ENCODE data around the gene ATXN2L. TPM values are rescaled to one million over a fixed set of nuclear protein-coding genes. Genes with fewer than 3 reads are reported as not detected.

ATXN2L gene
- total and polyA plus RNA-seq, 10 of the 15 experiments (the other 5 are each of a cell fraction or from before 2014, with no cell fraction given) = 3.5 to 210 (median 61.1) TPM

DNA sequence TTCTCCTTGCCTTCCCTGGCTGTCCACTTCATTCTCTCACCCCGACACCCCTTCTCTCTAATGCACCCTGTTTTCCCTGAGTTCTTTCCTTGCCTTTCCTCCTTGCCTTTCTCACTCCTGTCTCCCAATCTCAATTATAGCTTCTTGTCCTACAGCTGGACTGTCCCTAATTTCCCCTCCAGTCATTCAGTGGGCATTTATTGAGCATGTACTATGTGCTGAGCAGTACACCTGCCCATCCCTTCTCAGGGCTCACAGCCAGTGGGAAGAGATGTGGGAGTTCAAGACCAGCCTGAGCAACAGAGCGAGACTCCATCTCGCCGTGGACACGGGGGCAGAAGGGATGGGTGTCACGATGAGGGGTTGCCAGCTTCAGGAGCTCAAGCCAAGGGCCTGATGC lies 61.2 kb downstream of the ATXN2L start:
- Histone ChIP-seq H3K4me3 (no peak overlapping the region), H3K27ac (ENCODE audit: control insufficient read depth, insufficient read depth) (no peak overlapping the region), H3K27me3 (replicated peaks in 1 of 2; ENCODE audit: control insufficient read depth in 2 of 2, insufficient read depth in 2 of 2, low read length in 1 of 2) (no peaks in the 10 kb centered on the region), H3K9ac (ENCODE audit: control insufficient read depth, insufficient read depth, low read length) (no peak overlapping the region), H3K9me3 (replicated peaks; ENCODE audit: control insufficient read depth, insufficient read depth, low read length) (no peaks in the 10 kb centered on the region), H4K20me1 (ENCODE audit: control insufficient read depth, insufficient read depth) (no peaks in the 10 kb centered on the region), H3K36me3 (ENCODE audit: control insufficient read depth in 2 of 2, insufficient read depth in 2 of 2, low read length in 1 of 2) (no peaks in the 10 kb centered on the region), H3K4me2 (ENCODE audit: control insufficient read depth, insufficient read depth) (no peak overlapping the region), H2AFZ (ENCODE audit: control insufficient read depth, low read depth, low read length) (no peak overlapping the region), H3K4me1 (ENCODE audit: control insufficient read depth, insufficient read depth, low read length) (peaks cover 6% of the 10 kb centered on the region), H3K79me2 (ENCODE audit: control insufficient read depth, insufficient read depth, low read length) (no peaks in the 10 kb centered on the region)
- ChIA-PET POLR2A (no interaction called here), RAD21 (ENCODE audit: unreplicated experiment) (no interaction called here), CTCF (no interaction called here), SMC1A (ENCODE audit: uncharacterized antibody, unreplicated experiment) (no interaction called here)
- no TSS peak for BruUV-seq (replicated peaks)
- TF ChIP-seq, protein P1, sequence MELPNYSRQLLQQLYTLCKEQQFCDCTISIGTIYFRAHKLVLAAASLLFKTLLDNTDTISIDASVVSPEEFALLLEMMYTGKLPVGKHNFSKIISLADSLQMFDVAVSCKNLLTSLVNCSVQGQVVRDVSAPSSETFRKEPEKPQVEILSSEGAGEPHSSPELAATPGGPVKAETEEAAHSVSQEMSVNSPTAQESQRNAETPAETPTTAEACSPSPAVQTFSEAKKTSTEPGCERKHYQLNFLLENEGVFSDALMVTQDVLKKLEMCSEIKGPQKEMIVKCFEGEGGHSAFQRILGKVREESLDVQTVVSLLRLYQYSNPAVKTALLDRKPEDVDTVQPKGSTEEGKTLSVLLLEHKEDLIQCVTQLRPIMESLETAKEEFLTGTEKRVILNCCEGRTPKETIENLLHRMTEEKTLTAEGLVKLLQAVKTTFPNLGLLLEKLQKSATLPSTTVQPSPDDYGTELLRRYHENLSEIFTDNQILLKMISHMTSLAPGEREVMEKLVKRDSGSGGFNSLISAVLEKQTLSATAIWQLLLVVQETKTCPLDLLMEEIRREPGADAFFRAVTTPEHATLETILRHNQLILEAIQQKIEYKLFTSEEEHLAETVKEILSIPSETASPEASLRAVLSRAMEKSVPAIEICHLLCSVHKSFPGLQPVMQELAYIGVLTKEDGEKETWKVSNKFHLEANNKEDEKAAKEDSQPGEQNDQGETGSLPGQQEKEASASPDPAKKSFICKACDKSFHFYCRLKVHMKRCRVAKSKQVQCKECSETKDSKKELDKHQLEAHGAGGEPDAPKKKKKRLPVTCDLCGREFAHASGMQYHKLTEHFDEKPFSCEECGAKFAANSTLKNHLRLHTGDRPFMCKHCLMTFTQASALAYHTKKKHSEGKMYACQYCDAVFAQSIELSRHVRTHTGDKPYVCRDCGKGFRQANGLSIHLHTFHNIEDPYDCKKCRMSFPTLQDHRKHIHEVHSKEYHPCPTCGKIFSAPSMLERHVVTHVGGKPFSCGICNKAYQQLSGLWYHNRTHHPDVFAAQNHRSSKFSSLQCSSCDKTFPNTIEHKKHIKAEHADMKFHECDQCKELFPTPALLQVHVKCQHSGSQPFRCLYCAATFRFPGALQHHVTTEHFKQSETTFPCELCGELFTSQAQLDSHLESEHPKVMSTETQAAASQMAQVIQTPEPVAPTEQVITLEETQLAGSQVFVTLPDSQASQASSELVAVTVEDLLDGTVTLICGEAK (IDR thresholded peaks at IDR 0.05; ENCODE audit: borderline replicate concordance) = no peak
- TF ChIP-seq, protein P2, sequence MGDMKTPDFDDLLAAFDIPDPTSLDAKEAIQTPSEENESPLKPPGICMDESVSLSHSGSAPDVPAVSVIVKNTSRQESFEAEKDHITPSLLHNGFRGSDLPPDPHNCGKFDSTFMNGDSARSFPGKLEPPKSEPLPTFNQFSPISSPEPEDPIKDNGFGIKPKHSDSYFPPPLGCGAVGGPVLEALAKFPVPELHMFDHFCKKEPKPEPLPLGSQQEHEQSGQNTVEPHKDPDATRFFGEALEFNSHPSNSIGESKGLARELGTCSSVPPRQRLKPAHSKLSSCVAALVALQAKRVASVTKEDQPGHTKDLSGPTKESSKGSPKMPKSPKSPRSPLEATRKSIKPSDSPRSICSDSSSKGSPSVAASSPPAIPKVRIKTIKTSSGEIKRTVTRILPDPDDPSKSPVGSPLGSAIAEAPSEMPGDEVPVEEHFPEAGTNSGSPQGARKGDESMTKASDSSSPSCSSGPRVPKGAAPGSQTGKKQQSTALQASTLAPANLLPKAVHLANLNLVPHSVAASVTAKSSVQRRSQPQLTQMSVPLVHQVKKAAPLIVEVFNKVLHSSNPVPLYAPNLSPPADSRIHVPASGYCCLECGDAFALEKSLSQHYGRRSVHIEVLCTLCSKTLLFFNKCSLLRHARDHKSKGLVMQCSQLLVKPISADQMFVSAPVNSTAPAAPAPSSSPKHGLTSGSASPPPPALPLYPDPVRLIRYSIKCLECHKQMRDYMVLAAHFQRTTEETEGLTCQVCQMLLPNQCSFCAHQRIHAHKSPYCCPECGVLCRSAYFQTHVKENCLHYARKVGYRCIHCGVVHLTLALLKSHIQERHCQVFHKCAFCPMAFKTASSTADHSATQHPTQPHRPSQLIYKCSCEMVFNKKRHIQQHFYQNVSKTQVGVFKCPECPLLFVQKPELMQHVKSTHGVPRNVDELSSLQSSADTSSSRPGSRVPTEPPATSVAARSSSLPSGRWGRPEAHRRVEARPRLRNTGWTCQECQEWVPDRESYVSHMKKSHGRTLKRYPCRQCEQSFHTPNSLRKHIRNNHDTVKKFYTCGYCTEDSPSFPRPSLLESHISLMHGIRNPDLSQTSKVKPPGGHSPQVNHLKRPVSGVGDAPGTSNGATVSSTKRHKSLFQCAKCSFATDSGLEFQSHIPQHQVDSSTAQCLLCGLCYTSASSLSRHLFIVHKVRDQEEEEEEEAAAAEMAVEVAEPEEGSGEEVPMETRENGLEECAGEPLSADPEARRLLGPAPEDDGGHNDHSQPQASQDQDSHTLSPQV (IDR thresholded peaks at IDR 0.05) = no peak
- TF ChIP-seq SUPT20H (IDR thresholded peaks at IDR 0.05; ENCODE audit: borderline replicate concordance, control insufficient read depth, low read depth, low read length) (no peak), ZNF274 (IDR thresholded peaks at IDR 0.05; ENCODE audit: insufficient read depth, insufficient read length) (no peak), ATF7 (IDR thresholded peaks at IDR 0.05; ENCODE audit: low read depth) (no peak), NR2C1 (IDR thresholded peaks at IDR 0.05) (no peak), FOXM1 (IDR thresholded peaks at IDR 0.05; ENCODE audit: low read depth, low read length) (no peak)
- TF ChIP-seq, protein P3, sequence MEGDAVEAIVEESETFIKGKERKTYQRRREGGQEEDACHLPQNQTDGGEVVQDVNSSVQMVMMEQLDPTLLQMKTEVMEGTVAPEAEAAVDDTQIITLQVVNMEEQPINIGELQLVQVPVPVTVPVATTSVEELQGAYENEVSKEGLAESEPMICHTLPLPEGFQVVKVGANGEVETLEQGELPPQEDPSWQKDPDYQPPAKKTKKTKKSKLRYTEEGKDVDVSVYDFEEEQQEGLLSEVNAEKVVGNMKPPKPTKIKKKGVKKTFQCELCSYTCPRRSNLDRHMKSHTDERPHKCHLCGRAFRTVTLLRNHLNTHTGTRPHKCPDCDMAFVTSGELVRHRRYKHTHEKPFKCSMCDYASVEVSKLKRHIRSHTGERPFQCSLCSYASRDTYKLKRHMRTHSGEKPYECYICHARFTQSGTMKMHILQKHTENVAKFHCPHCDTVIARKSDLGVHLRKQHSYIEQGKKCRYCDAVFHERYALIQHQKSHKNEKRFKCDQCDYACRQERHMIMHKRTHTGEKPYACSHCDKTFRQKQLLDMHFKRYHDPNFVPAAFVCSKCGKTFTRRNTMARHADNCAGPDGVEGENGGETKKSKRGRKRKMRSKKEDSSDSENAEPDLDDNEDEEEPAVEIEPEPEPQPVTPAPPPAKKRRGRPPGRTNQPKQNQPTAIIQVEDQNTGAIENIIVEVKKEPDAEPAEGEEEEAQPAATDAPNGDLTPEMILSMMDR (IDR thresholded peaks at IDR 0.05 in 2 of 3, conservative IDR thresholded peaks at IDR 0.05 in 1 of 3; ENCODE audit: control insufficient read depth in 2 of 3, extremely low read depth in 1 of 3, insufficient read depth in 1 of 3, low read depth in 3 of 3, low read length in 3 of 3) = no peak
- in situ Hi-C loops (cut with MboI) (loop anchor here (5.0 kb wide), 1 partner anchor 33 kb away; no protein-coding TSS in a partner anchor), intact Hi-C loops (cut with micrococcal nuclease; ENCODE audit: unreplicated experiment) (no loop called here)
- ATAC-seq = no peak
- DNase-seq (ENCODE audit: low read depth, low spot score) = no peak
- 55% methylated on average over 6 of the region's 6 CpGs for WGBS (ENCODE audit: insufficient coverage, insufficient replicate concordance, low lambda C conversion rate, missing lambda C conversion rate)
- FAIRE-seq = no peak

Data from GM12878 (cell line).